ENCODE data around the gene FAM98B.

Gene FAM98B

GRCh38 chr15:38438031-38438986, 15.6 kb upstream of the FAM98B start:
- H3K4me3 Mint-ChIP-seq: no peak overlapping the region
- no peak overlapping the region for H3K27ac Mint-ChIP-seq
- no peaks in the 10 kb centered on the region for H3K4me1 Mint-ChIP-seq
- H3K36me3 Mint-ChIP-seq (ENCODE audit: low read depth): no peaks in the 10 kb centered on the region
- TF ChIP-seq CTCF (IDR thresholded peaks at IDR 0.05; ENCODE audit: unreplicated experiment in 3 of 3): no peak
- peaks cover 17% of the 10 kb centered on the region for H3K9me3 Mint-ChIP-seq
- peaks cover 13% of the 10 kb centered on the region for H3K27me3 Mint-ChIP-seq (ENCODE audit: low read depth)

GRCh38 chr15:38440353-38441129, 13.4 kb upstream of the FAM98B start:
- Mint-ChIP-seq H3K27me3 (ENCODE audit: low read depth) (peaks cover 13% of the 10 kb centered on the region), H3K4me1 (no peaks in the 10 kb centered on the region), H3K9me3 (peaks cover 17% of the 10 kb centered on the region), H3K36me3 (ENCODE audit: low read depth) (no peaks in the 10 kb centered on the region), H3K4me3 (no peak overlapping the region), H3K27ac (no peak overlapping the region)
- TF ChIP-seq CTCF (IDR thresholded peaks at IDR 0.05; ENCODE audit: unreplicated experiment in 3 of 3): peak; percentile 75 to 83 (median 78)

GRCh38 chr15:38441130-38441519, 12.8 kb upstream of the FAM98B start:
- Mint-ChIP-seq H3K27me3 (ENCODE audit: low read depth) (peaks cover 9% of the 10 kb centered on the region), H3K27ac (no peak overlapping the region), H3K4me1 (no peaks in the 10 kb centered on the region), H3K36me3 (ENCODE audit: low read depth) (no peaks in the 10 kb centered on the region), H3K9me3 (peaks cover 17% of the 10 kb centered on the region), H3K4me3 (no peak overlapping the region)
- no peak for TF ChIP-seq CTCF (IDR thresholded peaks at IDR 0.05; ENCODE audit: unreplicated experiment in 3 of 3)

GRCh38 chr15:38454696-38455090, 766 bp downstream of the FAM98B start:
- Mint-ChIP-seq H3K27ac (peak overlapping the region; percentile 99), H3K9me3 (no peaks in the 10 kb centered on the region), H3K36me3 (ENCODE audit: low read depth) (no peaks in the 10 kb centered on the region), H3K4me1 (peaks cover 8% of the 10 kb centered on the region), H3K27me3 (ENCODE audit: low read depth) (peaks cover 9% of the 10 kb centered on the region), H3K4me3 (peak overlapping the region; percentile 91 to 97 (median 93))
- no peak for TF ChIP-seq CTCF (IDR thresholded peaks at IDR 0.05; ENCODE audit: unreplicated experiment in 3 of 3)

- TF ChIP-seq CTCF (IDR thresholded peaks at IDR 0.05; ENCODE audit: unreplicated experiment in 3 of 3): no peak
- Mint-ChIP-seq H3K27ac (peak overlapping the region; percentile 99), H3K4me1 (peaks cover 8% of the 10 kb centered on the region), H3K36me3 (ENCODE audit: low read depth) (no peaks in the 10 kb centered on the region), H3K9me3 (no peaks in the 10 kb centered on the region), H3K27me3 (ENCODE audit: low read depth) (peaks cover 9% of the 10 kb centered on the region), H3K4me3 (peak overlapping the region; percentile 91 to 97 (median 93))
Observed at GRCh38 chr15:38455092-38455491, 1.2 kb downstream of the FAM98B start.

All from nephron (organoid).